Immature natural killer cell (primary cell): Measurements from ENCODE around the gene RRBP1. TPM values are rescaled to one million over a fixed set of nuclear protein-coding genes. Genes with fewer than 3 reads are reported as not detected.
"Not testable (repeated sequence)": the region's sequence is repeated elsewhere in the genome, so short reads cannot be mapped to it uniquely, and the experiment has no call there.

Source experiments
- DNase-seq, 3 donors: peaks; one replicate each; pipeline ENCODE4 v3.0.0; 2022; ENCODE audit warnings: mixed read lengths in 1 of 3
- H3K27ac Mint-ChIP-seq, 6 donors: one replicate each; pipeline ENCODE4 v1.8.0; 2020; ENCODE audit warnings: mixed read lengths in 6 of 6, mild to moderate bottlenecking in 5 of 6, inconsistent platforms in 4 of 6, moderate library complexity in 3 of 6
- H3K27me3 Mint-ChIP-seq, 3 donors: one replicate each; pipeline ENCODE4 v1.8.0; 2020 to 2021; ENCODE audit warnings: low read depth in 3 of 3, mild to moderate bottlenecking in 3 of 3, mixed read lengths in 3 of 3, moderate library complexity in 3 of 3, inconsistent platforms in 1 of 3
- H3K36me3 Mint-ChIP-seq, 3 donors: one replicate each; pipeline ENCODE4 v1.8.0; 2020; ENCODE audit warnings: mixed read lengths in 3 of 3, inconsistent platforms in 2 of 3, mild to moderate bottlenecking in 2 of 3
- H3K4me1 Mint-ChIP-seq, 2 donors: one replicate each; pipeline ENCODE4 v1.8.0; 2020; ENCODE audit warnings: inconsistent platforms in 2 of 2, mild to moderate bottlenecking in 2 of 2, mixed read lengths in 2 of 2, moderate library complexity in 1 of 2
- H3K4me3 Mint-ChIP-seq, 5 donors: one replicate each; pipeline ENCODE4 v1.8.0; 2020; ENCODE audit warnings: mild to moderate bottlenecking in 5 of 5, mixed read lengths in 5 of 5, inconsistent platforms in 3 of 5, moderate library complexity in 3 of 5
- H3K9me3 Mint-ChIP-seq, 6 donors: one replicate each; pipeline ENCODE4 v1.8.0; 2020; ENCODE audit warnings: mild to moderate bottlenecking in 6 of 6, mixed read lengths in 6 of 6, inconsistent platforms in 4 of 6, moderate library complexity in 3 of 6
- polyA plus RNA-seq, 3 donors: library from polyadenylated mRNA; unstranded; fragments of 300-500 nt; fragmentation: Illumina TruSeq; gene quantifications; one replicate each; pipeline ENCODE4 v1.2.3, GENCODE V29; 2021

The RRBP1 gene
- polyA plus RNA-seq, 3 donors from 2014 or later: 4.1 to 39.0 (median 5.7) TPM

DNA sequence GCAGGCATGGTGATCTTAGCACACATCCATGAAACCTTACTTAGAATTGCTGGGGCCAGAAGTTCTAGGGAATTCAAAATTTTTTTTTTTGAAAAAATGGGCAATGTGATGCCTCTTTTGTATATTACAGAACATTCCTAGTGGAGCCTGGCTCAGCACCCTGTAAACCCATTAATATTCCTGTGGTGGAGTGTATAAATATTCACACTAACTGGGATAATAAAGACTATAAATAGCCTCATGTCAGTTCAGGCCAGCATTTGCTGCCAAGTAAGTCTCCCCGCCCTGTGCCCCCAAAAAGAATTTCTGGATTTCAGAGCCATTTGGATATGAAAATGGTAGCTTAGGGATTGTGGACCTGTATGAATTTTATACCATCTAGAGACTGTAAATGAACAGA, 32.6 kb upstream of the RRBP1 start:
- Mint-ChIP-seq H3K4me1 (no peaks in the 10 kb centered on the region), H3K4me3 (no peak overlapping the region), H3K9me3 (no peaks in the 10 kb centered on the region), H3K36me3 (no peaks in the 10 kb centered on the region), H3K27ac (no peak overlapping the region), H3K27me3 (peaks cover 0 to 3% (median 2%) of the 10 kb centered on the region in 3 donors)
- no peak for DNase-seq

DNA sequence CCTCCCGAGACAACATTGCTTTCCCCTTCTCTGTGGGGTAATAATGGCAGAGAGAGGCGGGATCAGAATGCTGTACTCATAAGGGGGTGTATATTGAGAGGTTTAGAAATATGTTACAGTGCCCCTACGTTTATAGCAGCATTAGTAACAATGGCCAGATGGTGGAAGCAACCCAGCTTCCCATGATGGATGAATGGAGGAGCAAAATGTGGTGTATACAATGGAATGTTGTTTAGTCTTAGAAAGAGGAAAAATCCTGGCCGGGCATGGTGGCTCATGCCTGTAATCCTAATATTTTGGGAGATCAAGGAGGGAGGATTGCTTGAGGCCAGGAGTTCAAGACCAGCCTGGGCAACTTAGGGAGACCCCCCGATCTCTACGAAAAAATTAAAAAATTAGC, 30.7 kb upstream of the RRBP1 start:
- no peak for DNase-seq
- no peak overlapping the region for H3K27ac Mint-ChIP-seq
- H3K4me3 Mint-ChIP-seq: no peak overlapping the region
- H3K4me1 Mint-ChIP-seq: no peaks in the 10 kb centered on the region
- peaks cover 0 to 2% (median 2%) of the 10 kb centered on the region in 3 donors for H3K27me3 Mint-ChIP-seq
- H3K36me3 Mint-ChIP-seq: no peaks in the 10 kb centered on the region
- H3K9me3 Mint-ChIP-seq: no peaks in the 10 kb centered on the region

DNA sequence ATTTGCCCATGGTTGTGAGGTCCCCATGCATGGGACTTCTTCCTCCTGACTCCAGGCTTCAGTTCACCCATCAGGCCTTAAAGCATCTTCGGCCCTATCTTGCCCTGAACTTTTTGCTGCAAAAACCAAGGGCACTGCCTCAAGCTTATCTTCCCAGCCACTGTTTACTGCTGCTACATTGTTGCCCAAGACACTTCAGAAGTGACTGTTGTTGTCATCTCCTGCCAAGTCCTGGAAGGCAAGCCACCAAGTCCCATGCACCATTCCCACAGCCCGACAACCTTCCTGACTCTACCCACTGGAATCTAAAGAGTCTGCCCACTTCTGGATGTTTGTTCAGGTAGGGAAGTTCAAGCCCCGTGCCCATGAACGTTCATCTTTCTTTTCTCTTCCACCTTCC, 30.2 kb upstream of the RRBP1 start:
- Mint-ChIP-seq H3K36me3 (no peaks in the 10 kb centered on the region), H3K9me3 (no peaks in the 10 kb centered on the region)

DNA sequence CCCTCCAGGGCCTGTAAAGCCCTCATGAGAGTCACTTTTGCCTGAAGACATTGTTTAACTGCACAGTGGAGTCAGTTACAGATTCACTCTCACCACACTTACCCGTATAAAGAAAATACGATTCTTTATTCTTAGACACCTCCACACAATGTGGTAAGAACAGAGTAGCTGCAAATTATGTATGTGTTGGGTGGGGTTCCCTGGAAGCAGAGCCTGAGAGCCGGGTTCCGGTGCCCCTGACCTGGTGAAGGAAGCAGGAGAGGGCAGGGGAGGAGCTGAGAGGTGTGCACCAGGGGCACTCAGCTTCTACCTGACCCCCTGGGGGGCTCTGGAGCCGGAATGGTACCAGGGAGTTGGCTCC, 29.2 kb upstream of the RRBP1 start:
- Mint-ChIP-seq H3K27ac (no peak overlapping the region), H3K27me3 (peaks cover 0 to 2% (median 2%) of the 10 kb centered on the region in 3 donors), H3K9me3 (no peaks in the 10 kb centered on the region)

More for the DNA sequence above, 30.2 kb upstream of the RRBP1 start:
- H3K27me3 Mint-ChIP-seq: peaks cover 0 to 2% (median 2%) of the 10 kb centered on the region in 3 donors
- DNase-seq: no peak
- no peaks in the 10 kb centered on the region for H3K4me1 Mint-ChIP-seq
- no peak overlapping the region for H3K27ac Mint-ChIP-seq
- H3K4me3 Mint-ChIP-seq: no peak overlapping the region

DNA sequence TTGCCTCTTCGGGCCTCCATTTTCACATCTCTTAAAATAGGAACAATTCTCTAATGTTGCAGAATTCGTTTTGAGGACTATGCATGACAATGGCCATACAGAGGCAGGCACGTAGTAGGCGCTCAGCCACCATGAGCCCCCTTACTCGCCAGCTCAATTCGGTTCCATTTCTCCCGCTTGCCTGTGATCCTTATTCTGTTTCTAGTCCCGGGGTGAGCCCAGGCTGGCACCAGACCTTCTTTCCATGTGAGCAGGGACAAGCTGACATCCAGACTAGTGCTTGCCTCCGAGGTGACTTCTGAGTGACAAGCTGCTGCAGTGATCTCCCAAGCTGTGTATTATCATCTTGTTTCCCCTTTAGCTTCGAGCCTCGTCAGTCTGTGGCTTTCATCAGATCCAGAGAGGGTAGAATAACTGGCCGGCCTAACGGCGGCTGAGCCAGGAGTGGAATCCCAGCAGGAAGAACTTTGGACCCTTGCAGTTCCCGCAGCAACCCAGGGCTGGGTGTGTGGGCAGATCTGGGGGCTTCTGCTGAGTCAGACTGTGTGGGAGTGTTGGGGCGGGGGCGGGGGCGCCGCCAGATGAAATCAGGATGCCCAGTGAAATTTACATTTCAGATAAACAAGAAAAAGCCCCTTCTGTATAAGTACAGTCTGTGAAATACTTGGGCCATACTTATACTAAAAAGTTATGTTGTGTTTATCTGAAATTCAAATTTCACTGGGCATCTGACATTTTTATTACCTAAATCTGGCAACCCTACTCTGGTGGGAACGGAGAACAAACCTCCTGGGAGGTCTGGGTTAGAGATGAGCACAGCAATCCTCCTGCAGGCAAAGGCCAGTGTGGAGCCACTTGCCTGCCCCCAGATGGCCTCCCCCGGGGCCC, 28.6 kb upstream of the RRBP1 start:
- H3K27me3 Mint-ChIP-seq: peaks cover 0 to 2% (median 2%) of the 10 kb centered on the region in 3 donors
- DNase-seq: no peak
- H3K4me1 Mint-ChIP-seq: no peaks in the 10 kb centered on the region
- H3K36me3 Mint-ChIP-seq: no peaks in the 10 kb centered on the region
- H3K27ac Mint-ChIP-seq: no peak overlapping the region
- H3K9me3 Mint-ChIP-seq: no peaks in the 10 kb centered on the region
- H3K4me3 Mint-ChIP-seq: no peak overlapping the region

More for the DNA sequence above, 29.2 kb upstream of the RRBP1 start:
- no peak for DNase-seq
- H3K36me3 Mint-ChIP-seq: no peaks in the 10 kb centered on the region
- no peaks in the 10 kb centered on the region for H3K4me1 Mint-ChIP-seq
- H3K4me3 Mint-ChIP-seq: no peak overlapping the region

DNA sequence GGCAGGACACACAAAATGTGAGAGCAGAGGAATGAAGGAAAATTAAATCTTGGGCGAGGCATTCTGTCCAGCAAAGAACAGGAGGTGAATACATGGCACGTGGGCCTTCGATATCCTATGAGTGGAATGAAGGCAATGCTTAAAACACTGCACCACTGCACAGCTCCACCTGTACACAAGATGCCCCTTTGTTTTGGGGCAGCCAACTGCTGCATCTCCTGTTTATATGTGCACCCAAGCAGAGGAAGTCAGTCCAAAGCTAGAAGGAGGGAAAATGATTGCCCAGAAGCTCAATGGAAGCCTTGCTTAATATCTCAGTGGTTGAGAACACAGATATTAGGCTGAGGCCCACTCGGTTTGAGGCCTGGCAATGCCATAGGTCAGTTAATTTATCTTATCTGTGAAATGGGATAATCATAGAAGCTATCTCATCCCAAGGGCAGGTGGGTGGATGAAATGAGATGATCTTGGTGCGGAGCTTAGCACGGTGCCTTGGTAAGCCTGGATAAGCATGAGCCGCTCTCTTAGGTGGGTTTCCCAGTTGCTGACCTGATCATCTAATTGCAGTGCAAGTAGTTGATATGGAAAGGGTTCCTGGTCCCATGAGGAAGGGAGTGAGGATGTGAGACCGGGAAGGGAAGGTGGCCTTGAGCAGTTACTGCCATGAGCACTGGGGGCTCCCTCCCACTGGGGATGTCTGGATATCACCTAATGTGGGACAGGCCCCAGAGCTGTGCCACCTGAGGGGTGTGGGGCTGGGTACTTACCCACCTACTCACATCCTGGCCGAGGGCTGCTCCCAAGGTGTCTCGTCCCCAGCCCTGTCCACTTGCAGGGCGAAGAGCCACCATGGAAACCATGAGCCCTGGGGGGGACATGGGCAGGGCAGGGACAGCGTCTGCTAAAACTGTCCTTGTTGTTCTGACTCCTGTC, 27.6 kb upstream of the RRBP1 start:
- Mint-ChIP-seq H3K27ac (no peak overlapping the region), H3K27me3 (peaks cover 0 to 2% (median 2%) of the 10 kb centered on the region in 3 donors), H3K36me3 (no peaks in the 10 kb centered on the region)

DNA sequence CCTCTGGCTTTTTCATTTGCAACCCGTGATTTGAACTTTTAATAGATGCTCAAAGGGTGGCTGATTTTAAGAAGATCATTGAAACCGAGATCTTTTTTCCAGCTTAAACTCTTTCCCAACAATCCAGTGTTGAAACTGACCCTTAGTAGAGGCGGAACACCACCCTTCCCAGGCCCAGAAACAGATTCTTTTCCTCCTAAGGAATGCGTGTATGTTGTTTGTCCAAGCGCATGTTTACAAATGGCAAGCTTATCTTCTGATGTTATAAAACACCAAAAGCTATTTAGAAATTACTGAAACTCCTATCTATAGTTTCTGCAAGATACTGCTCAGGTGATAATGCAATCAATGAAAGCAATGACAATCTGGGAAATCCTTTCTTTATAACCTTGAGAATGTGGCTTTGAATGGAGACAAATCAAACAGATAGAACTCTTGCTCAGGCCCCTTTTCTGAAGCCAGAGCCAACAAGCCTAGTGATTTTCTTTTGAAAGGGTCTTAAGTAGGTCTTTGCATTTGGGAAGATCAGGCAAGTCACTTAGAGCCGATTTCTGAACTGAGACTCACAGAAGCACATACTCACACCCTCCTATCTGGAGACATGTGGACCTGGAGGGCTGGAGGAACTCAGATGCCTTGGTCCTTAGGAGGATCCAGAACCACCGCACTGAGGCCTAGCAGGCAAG, 26.8 kb upstream of the RRBP1 start:
- no peaks in the 10 kb centered on the region for H3K36me3 Mint-ChIP-seq
- no peak overlapping the region for H3K27ac Mint-ChIP-seq
- H3K4me3 Mint-ChIP-seq: no peak overlapping the region
- peaks cover 0 to 2% (median 0%) of the 10 kb centered on the region in 3 donors for H3K27me3 Mint-ChIP-seq
- no peaks in the 10 kb centered on the region for H3K9me3 Mint-ChIP-seq
- DNase-seq: no peak
- no peaks in the 10 kb centered on the region for H3K4me1 Mint-ChIP-seq

More for the DNA sequence above, 27.6 kb upstream of the RRBP1 start:
- Mint-ChIP-seq H3K4me1 (no peaks in the 10 kb centered on the region), H3K9me3 (no peaks in the 10 kb centered on the region), H3K4me3 (no peak overlapping the region)
- DNase-seq: no peak

DNA sequence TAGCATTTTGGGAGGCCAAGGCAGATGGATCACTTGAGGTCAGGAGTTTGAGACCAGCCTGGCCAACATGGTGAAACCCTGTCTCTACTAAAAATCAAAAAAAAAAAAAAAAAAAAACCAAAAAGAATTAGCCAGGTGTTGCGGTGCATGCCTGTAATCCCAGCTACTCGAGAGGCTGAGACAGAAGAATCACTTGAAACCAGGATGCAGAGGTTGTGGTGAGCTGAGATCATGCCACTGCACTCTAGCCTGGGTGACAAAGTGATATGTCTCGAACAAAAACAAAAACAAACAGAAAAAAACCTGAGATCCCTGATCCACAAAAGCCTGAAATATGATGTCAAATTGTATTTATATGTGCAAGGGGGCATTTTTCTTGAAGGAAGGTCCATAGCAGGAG, 25.9 kb upstream of the RRBP1 start:
- not testable (repeated sequence) for H3K27me3 Mint-ChIP-seq, H3K36me3 Mint-ChIP-seq, DNase-seq, H3K9me3 Mint-ChIP-seq, H3K4me3 Mint-ChIP-seq, H3K4me1 Mint-ChIP-seq, H3K27ac Mint-ChIP-seq

DNA sequence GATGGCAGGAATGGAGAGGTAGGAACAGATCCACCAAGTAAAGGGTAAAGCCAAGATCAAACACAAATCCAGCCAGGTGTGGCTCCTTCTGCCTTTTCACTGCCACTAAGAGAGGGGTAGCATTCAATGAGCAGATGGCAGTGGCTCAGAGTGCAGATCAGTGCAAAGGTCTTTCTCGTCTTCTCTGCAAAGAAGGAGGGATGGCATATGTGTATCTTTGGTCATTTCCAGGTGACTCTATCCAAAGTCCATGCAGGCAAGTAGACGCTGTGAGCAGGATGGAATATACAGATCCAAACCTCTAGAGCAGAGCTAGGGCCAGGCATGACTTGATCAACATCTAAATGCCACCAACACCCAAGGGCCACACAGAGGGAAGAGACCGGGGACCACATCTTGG, 24.6 kb upstream of the RRBP1 start:
- Mint-ChIP-seq H3K4me1 (no peaks in the 10 kb centered on the region), H3K27ac (no peak overlapping the region), H3K4me3 (no peak overlapping the region), H3K36me3 (no peaks in the 10 kb centered on the region), H3K27me3 (peaks cover 0 to 2% (median 0%) of the 10 kb centered on the region in 3 donors), H3K9me3 (no peaks in the 10 kb centered on the region)
- no peak for DNase-seq

DNA sequence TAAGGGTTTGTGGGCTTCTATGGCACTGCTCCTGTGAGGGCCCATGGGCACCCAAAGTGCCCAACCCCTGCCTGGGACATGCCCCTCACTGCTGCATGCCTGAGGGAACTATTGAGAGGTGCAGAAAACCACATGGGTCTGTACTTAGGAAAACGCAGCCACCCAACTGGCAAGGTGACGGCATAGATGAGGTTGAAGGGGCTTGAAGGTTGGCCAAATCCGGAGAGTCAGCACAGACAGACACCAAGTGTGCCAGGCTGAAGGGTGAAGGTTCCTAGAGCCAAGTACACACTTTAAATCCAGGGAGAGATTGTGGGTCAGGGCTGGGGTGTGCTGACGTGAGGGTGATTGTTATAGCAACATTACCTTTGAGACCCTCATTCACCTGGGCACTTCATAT, 23.9 kb upstream of the RRBP1 start:
- Mint-ChIP-seq H3K4me3 (no peak overlapping the region), H3K9me3 (no peaks in the 10 kb centered on the region)
- DNase-seq: no peak

DNA sequence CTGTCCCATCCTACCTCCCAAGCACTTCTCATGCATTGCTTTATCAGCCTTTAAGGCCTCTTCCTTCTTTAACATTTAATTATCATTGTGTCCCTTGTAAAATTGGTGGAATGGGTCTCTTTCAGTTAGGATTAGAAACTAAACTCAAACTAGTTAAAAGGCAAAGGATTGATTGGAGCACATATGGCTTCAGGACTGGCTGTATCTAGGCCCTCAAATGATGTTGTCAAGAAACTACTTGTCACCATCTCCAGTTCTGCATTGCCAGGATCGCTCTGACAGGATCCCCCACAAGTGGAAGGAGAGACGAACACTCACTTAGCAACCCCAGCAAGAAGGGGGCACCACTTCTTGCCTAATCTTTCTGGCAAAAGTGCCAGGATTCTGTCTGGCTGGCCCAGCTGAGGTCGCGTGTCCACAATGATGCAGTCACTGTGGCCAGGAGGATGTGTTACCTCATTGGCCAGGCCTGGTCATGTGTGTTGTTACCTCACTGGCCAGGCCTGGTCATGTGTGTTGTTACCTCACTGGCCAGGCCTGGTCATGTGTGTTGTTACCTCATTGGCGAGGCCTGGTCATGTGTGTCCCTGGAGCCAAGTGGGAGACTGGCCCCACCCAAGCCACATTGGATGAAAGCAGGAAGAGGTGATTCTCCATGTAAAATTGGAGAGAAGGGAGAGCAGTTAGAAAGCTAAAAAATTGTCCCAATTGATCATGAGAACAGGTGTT, 22.7 kb upstream of the RRBP1 start:
- H3K4me3 Mint-ChIP-seq: no peak overlapping the region
- no peak for DNase-seq
- no peaks in the 10 kb centered on the region for H3K36me3 Mint-ChIP-seq
- no peaks in the 10 kb centered on the region for H3K4me1 Mint-ChIP-seq
- no peak overlapping the region for H3K27ac Mint-ChIP-seq
- no peaks in the 10 kb centered on the region for H3K27me3 Mint-ChIP-seq
- H3K9me3 Mint-ChIP-seq: no peaks in the 10 kb centered on the region

More for the DNA sequence above, 23.9 kb upstream of the RRBP1 start:
- Mint-ChIP-seq H3K36me3 (no peaks in the 10 kb centered on the region), H3K4me1 (no peaks in the 10 kb centered on the region), H3K27ac (no peak overlapping the region), H3K27me3 (no peaks in the 10 kb centered on the region)

DNA sequence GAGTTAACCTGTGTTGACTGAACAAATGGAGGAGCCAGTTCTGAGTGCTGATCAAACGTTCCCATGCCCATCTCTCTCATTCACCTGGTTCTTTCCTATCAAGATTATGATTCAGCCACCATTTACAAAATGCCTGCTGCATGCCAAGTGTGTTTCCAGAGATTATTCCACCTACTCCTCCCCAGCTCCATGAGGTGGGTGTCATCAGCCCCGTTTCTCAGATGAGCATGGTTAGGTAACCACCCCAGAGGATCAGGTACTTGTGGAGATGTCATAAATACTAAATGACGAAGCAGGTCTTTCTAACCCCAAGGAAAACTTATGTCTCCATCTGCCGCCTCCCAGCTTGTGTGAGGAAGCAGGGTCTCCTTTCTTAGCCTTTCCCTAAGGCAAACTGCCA, 19.8 kb upstream of the RRBP1 start:
- Mint-ChIP-seq H3K27me3 (peaks cover 0 to 5% (median 0%) of the 10 kb centered on the region in 3 donors), H3K27ac (no peak overlapping the region), H3K36me3 (no peaks in the 10 kb centered on the region), H3K4me3 (no peak overlapping the region), H3K4me1 (no peaks in the 10 kb centered on the region), H3K9me3 (no peaks in the 10 kb centered on the region)
- no peak for DNase-seq

DNA sequence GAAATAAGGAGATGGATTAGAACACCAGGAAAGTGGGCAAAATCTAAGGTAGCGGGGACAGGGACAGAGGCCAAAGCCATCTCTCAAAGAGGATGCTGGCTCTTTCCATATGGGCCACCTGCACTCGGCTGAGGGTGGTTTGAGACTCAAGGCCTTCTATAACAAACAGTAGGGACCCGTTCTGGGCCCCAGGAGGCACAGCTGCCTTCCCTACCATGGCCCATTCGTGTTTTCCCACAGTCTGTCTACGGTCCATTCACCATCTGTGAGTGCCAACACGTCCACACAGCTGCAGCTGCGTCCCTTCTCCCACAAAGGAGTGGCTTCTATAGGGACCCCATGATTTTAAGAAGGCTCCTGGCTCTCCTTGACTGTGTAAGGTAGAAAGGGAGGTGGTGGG, 18.6 kb upstream of the RRBP1 start:
- H3K4me3 Mint-ChIP-seq: no peak overlapping the region
- no peaks in the 10 kb centered on the region for H3K9me3 Mint-ChIP-seq
- no peak overlapping the region for H3K27ac Mint-ChIP-seq
- DNase-seq: no peak
- H3K36me3 Mint-ChIP-seq: no peaks in the 10 kb centered on the region
- H3K27me3 Mint-ChIP-seq: peaks cover 0 to 6% (median 2%) of the 10 kb centered on the region in 3 donors
- no peaks in the 10 kb centered on the region for H3K4me1 Mint-ChIP-seq
